Activated naive CD4-positive, alpha-beta T cell treated with anti-CD3 and anti-CD28 coated beads for 36 hours (primary cell): ENCODE data around the gene CLEC4F. TPM values are rescaled to one million over a fixed set of nuclear protein-coding genes. Genes with fewer than 3 reads are reported as not detected.
"Not testable (repeated sequence)": the region's sequence is repeated elsewhere in the genome, so short reads cannot be mapped to it uniquely, and the experiment has no call there.

Experiments
- CTCF ChIA-PET: fragments of 350-600 bp; sonication (Branson Sonifier 250); formaldehyde crosslinking; loops from one replicate; lab custom pipeline; 2021; ENCODE audit warnings: antibody characterized with exemption; lab: Charles Lee
- DNase-seq: peaks from one replicate; pipeline ENCODE4 v3.0.0-alpha.2; 2020
- H3K27ac Mint-ChIP-seq: one replicate; pipeline ENCODE4 v1.8.0; 2021; ENCODE audit warnings: mild to moderate bottlenecking, mixed read lengths
- H3K27me3 Mint-ChIP-seq: one replicate; pipeline ENCODE4 v1.8.0; 2021; ENCODE audit warnings: low read depth, mixed read lengths
- H3K36me3 Mint-ChIP-seq: one replicate; pipeline ENCODE4 v1.8.0; 2021; ENCODE audit warnings: low read depth, mixed read lengths
- H3K4me1 Mint-ChIP-seq: one replicate; pipeline ENCODE4 v1.8.0; 2021; ENCODE audit warnings: low read depth, mixed read lengths
- H3K4me3 Mint-ChIP-seq: one replicate; pipeline ENCODE4 v1.8.0; 2021; ENCODE audit warnings: mild to moderate bottlenecking, moderate library complexity, mixed read lengths
- H3K9me3 Mint-ChIP-seq: one replicate; pipeline ENCODE4 v1.8.0; 2021; ENCODE audit warnings: mixed read lengths
- intact Hi-C: fragments of 100-400 bp; cut with micrococcal nuclease; formaldehyde crosslinking; loops from one replicate; pipeline ENCODE4 v1.15.1; 2023
- total RNA-seq, 2 experiments: library from RNA; stranded (reverse); gene quantifications; one replicate each; pipeline ENCODE4 v1.2.3, GENCODE V29; 2021

The CLEC4F gene
- total RNA-seq, 2 experiments from 2014 or later, result not detected

DNA sequence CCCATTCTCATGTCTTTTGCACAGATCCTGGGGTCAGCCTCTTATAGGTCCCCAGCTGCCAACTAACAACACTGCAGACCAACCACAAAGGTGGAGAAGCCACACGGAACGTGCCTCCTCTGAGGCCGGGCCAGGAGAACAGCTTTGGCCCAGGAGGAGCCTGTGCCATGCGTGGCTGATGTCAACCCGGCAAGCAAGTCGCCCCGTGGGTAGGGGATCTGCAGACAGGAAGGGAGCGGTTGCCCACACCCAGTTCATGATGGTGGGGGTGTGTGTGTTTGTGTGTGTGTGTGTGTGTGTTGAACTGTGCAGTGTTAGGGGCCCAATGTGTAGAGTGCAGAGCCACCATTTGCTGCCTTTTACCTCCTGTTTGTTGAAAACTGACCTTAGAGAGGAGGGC is 2.4 kb upstream of the CLEC4F start:
- CTCF ChIA-PET, result interaction anchor here (1.0 to 1.1 kb wide), 3 partner anchors 25 to 48 kb away, joined by 3 to 4 read pairs (median 3); no protein-coding TSS in a partner anchor
- DNase-seq, result no peak
- no peaks in the 10 kb centered on the region for H3K27me3 Mint-ChIP-seq
- no peak overlapping the region for H3K27ac Mint-ChIP-seq
- no peaks in the 10 kb centered on the region for H3K9me3 Mint-ChIP-seq
- intact Hi-C loops, result no loop called here
- no peak overlapping the region for H3K4me3 Mint-ChIP-seq
- H3K36me3 Mint-ChIP-seq, result no peaks in the 10 kb centered on the region
- H3K4me1 Mint-ChIP-seq, result peaks cover 24% of the 10 kb centered on the region

GRCh38 chr2:70817284-70817954 is 3.0 kb downstream of the CLEC4F start:
- CTCF ChIA-PET, result interaction anchor here (2.4 kb wide), 1 partner anchor 28 kb away, joined by 6 read pairs; the partner anchor contains the start of gene FIGLA
- H3K4me1 Mint-ChIP-seq, result no peaks in the 10 kb centered on the region
- intact Hi-C loops, result loop anchor here (5.0 kb wide), 1 partner anchor 35 kb away; no protein-coding TSS in a partner anchor
- H3K9me3 Mint-ChIP-seq, result no peaks in the 10 kb centered on the region
- DNase-seq, result no peak
- no peak overlapping the region for H3K27ac Mint-ChIP-seq
- H3K27me3 Mint-ChIP-seq, result no peaks in the 10 kb centered on the region
- H3K4me3 Mint-ChIP-seq, result no peak overlapping the region
- no peaks in the 10 kb centered on the region for H3K36me3 Mint-ChIP-seq

DNA sequence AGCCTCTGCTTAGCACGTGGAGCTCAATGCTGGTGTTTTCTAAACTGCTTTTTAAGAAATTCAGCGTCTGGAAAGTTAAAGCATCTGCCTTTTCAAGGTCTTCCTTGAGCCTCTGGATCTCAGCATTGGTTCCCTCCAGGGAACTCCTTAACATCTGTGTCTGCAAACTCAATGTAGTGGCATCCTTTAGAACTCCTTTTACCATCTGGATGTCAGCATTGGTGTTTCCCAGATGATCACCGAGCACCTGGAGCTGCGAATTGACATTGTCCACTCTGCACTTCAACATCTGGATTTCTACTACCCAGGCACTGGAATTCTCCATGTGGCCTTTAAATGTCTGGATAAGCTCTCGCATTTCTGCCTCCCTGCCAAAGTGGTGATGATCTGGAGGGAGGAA is 3.7 kb downstream of the CLEC4F start:
- Mint-ChIP-seq H3K4me3 (no peak overlapping the region), H3K4me1 (no peaks in the 10 kb centered on the region), H3K9me3 (no peaks in the 10 kb centered on the region), H3K36me3 (no peaks in the 10 kb centered on the region), H3K27ac (no peak overlapping the region), H3K27me3 (no peaks in the 10 kb centered on the region)
- DNase-seq, result no peak
- intact Hi-C loops, result loop anchor here (5.0 kb wide), 1 partner anchor 36 kb away; no protein-coding TSS in a partner anchor
- CTCF ChIA-PET, result interaction anchor here (2.4 kb wide), 1 partner anchor 27 kb away, joined by 6 read pairs; the partner anchor contains the start of gene FIGLA

DNA sequence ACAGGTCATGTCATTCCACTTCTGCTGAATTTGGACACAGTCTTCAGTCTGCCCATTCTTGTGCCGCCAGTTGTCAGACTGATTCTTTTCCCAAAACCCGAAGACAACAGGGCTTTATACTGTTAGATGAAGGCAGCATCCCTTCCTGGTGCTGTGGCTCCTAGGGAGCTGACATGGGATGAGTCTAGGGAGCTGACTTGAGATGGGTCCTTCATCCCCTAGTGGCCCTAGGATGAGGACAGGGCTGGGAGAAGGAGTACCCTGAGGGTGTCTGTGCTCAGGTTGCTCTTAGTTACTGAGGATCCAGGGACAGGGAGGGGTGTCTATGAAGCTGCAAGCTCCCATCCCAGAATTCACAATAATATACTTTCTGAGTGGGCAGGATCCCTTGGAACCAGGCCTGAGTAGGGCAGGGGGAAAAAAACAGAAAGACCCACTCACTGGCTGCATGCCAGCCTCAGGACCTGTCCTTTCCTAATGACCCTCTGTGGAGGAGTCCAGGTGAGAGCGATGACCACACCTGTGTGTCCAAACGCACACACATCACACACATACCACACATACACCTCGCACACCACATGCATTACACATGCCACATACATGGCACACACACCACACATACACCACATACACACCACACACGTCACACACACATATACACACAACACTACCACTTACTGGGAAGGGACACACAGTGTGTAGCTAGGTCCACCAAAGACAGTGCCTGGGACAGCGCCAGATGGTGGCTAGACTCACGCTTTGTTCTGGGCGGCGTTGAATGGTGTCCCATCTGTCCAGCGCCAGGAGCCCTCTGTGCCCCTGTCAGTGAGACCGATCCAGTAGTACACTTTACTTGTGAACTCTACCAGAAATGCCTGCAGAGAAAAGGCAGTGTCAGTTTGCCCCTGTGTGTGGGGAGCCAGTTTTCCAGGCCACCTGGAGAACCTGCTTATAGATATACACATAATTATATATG is 11.1 kb downstream of the CLEC4F start:
- DNase-seq, result no peak
- no peaks in the 10 kb centered on the region for H3K4me1 Mint-ChIP-seq
- no peaks in the 10 kb centered on the region for H3K36me3 Mint-ChIP-seq
- CTCF ChIA-PET, result interaction anchor here (1.9 kb wide), 1 partner anchor 20 kb away, joined by 6 read pairs; the partner anchor contains the start of gene FIGLA
- H3K27me3 Mint-ChIP-seq, result no peaks in the 10 kb centered on the region
- H3K27ac Mint-ChIP-seq, result no peak overlapping the region
- H3K9me3 Mint-ChIP-seq, result no peaks in the 10 kb centered on the region
- intact Hi-C loops, result no loop called here
- no peak overlapping the region for H3K4me3 Mint-ChIP-seq

DNA sequence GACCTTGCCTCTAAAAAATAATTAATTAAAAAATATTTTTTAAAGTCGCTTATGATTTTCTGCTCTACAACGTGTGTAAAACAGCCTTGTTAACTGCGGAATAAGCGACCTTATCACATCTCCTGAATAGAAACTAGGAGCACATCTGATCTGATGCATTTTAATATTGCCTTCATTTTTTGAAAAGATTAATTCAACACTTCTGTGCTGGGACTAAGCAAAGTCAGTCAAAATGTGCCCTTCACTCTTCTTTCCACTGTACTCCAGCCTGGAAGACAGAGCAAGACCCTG is 12.6 kb downstream of the CLEC4F start:
- H3K4me1 Mint-ChIP-seq, result no peaks in the 10 kb centered on the region
- no peak overlapping the region for H3K27ac Mint-ChIP-seq
- no peaks in the 10 kb centered on the region for H3K9me3 Mint-ChIP-seq
- DNase-seq, result no peak
- no peak overlapping the region for H3K4me3 Mint-ChIP-seq
- intact Hi-C loops, result no loop called here
- no peaks in the 10 kb centered on the region for H3K36me3 Mint-ChIP-seq
- CTCF ChIA-PET, result interaction anchor here (0.9 to 1.9 kb wide), 2 partner anchors 15 to 18 kb away, joined by 4 to 6 read pairs; partner anchors contain the start of gene FIGLA
- no peaks in the 10 kb centered on the region for H3K27me3 Mint-ChIP-seq

DNA sequence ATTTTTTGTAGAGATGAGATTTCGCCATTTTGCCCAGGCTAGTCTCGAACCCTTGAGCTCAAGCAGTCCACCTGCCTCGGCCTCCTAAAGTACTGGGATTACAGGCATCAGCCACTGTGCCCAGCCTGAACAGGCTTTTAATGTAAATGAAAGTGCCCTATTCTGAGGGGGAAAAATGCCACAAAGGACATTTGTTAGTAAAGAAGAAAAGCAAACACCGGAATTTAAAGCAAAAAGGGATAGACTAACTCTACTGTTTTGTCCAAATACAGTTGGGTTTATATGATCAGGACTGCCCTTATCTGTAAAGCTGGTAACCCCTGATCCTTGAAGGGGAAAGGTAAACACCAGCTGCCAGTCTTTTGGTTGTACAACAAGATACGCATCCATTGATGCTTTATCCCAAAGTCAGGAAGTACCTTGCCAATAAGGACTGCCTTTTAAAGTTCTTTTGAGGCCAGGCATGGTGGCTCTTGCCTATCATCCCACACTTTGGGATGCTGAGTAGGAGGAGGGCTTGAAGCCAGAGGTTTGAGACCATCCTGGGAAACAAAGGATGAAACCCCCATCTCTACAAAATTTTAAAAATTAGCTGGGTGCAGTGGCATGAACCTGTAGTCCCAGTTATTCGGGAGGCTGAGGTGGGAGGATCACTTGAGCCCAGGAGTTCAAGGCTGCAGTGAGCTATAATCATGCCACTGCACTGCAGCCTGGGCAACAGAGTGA is 13.1 kb downstream of the CLEC4F start:
- Mint-ChIP-seq H3K27me3 (no peaks in the 10 kb centered on the region), H3K36me3 (no peaks in the 10 kb centered on the region), H3K4me3 (no peak overlapping the region), H3K27ac (no peak overlapping the region), H3K4me1 (no peaks in the 10 kb centered on the region), H3K9me3 (no peaks in the 10 kb centered on the region)
- CTCF ChIA-PET, result no interaction called here
- intact Hi-C loops, result no loop called here
- DNase-seq, result no peak

DNA sequence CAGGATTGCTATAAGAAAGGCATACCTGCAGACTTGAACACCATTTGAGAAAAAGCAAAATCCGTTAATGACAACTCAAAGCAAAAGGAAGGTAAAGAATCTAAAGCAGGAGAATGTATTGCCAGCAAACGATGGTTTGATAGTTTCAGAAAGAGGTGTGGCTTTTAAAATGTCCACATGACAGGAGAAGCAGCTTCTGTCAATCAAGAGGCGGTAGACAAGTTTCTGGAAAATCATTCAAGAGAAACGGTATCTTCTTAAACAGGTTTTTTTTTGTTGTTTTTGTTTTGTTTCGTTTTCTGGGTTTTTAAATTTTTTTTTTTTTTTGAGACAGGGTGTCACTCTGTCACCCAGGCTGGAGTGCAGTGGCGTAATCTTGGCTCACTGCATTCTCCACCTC is 13.8 kb downstream of the CLEC4F start:
- CTCF ChIA-PET, result interaction anchor here (0.6 to 1.9 kb wide), 3 partner anchors 17 to 109 kb away, joined by 3 to 6 read pairs (median 5); no protein-coding TSS in a partner anchor
- H3K27me3 Mint-ChIP-seq, result no peaks in the 10 kb centered on the region
- no peaks in the 10 kb centered on the region for H3K9me3 Mint-ChIP-seq
- no peak overlapping the region for H3K4me3 Mint-ChIP-seq
- no peak for DNase-seq
- no peaks in the 10 kb centered on the region for H3K4me1 Mint-ChIP-seq
- H3K36me3 Mint-ChIP-seq, result no peaks in the 10 kb centered on the region
- intact Hi-C loops, result no loop called here
- H3K27ac Mint-ChIP-seq, result no peak overlapping the region

- Mint-ChIP-seq H3K27me3 (no peaks in the 10 kb centered on the region), H3K36me3 (no peaks in the 10 kb centered on the region), H3K4me1 (no peaks in the 10 kb centered on the region), H3K27ac (no peak overlapping the region), H3K9me3 (no peaks in the 10 kb centered on the region), H3K4me3 (no peak overlapping the region)
- no peak for DNase-seq
- CTCF ChIA-PET, result interaction anchor here (0.6 to 1.9 kb wide), 3 partner anchors 17 to 109 kb away, joined by 3 to 6 read pairs (median 5); no protein-coding TSS in a partner anchor
- intact Hi-C loops, result no loop called here
These were observed 14.4 kb downstream of the CLEC4F start for GRCh38 chr2:70806013-70806412.

GRCh38 chr2:70801607-70802263 is 18.7 kb downstream of the CLEC4F start:
- CTCF ChIA-PET, result no interaction called here
- Mint-ChIP-seq H3K9me3 (no peaks in the 10 kb centered on the region), H3K27ac (no peak overlapping the region), H3K36me3 (no peaks in the 10 kb centered on the region), H3K27me3 (no peaks in the 10 kb centered on the region), H3K4me1 (no peaks in the 10 kb centered on the region), H3K4me3 (no peak overlapping the region)
- no peak for DNase-seq
- intact Hi-C loops, result no loop called here

DNA sequence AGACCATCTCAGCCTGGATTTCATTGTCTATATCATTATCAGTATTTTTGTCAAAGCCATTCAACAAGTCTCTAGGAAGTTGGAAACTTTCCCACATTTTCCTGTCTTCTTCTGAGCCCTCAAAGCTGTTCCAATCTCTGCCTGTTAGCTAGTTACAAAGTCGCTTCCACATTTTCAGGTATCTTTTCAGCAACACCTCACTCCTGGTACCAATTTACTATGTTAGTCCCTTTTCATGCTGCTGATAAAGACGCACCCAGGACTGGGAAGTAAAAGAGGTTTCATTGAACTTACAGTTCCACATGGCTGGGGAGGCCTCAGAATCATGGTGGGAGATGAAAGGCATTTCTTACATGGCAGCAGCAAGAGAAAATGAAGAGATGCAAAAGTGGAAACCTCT is 20.7 kb downstream of the CLEC4F start:
- no peak for DNase-seq
- no peaks in the 10 kb centered on the region for H3K36me3 Mint-ChIP-seq
- intact Hi-C loops, result no loop called here
- no peaks in the 10 kb centered on the region for H3K4me1 Mint-ChIP-seq
- H3K9me3 Mint-ChIP-seq, result no peaks in the 10 kb centered on the region
- CTCF ChIA-PET, result interaction anchor here (1.0 to 2.5 kb wide), 2 partner anchors 10 to 13 kb away, joined by 3 to 8 read pairs; partner anchors contain the start of gene FIGLA
- H3K4me3 Mint-ChIP-seq, result no peak overlapping the region
- H3K27ac Mint-ChIP-seq, result no peak overlapping the region
- no peaks in the 10 kb centered on the region for H3K27me3 Mint-ChIP-seq

GRCh38 chr2:70797996-70798395 is 22.4 kb downstream of the CLEC4F start:
- H3K27ac Mint-ChIP-seq, H3K36me3 Mint-ChIP-seq, H3K9me3 Mint-ChIP-seq, H3K4me3 Mint-ChIP-seq, DNase-seq, intact Hi-C loops, H3K27me3 Mint-ChIP-seq, H3K4me1 Mint-ChIP-seq: not testable (repeated sequence)
- CTCF ChIA-PET, result interaction anchor here (1.2 to 2.1 kb wide), 4 partner anchors 24 to 149 kb away, joined by 3 to 14 read pairs (median 3); no protein-coding TSS in a partner anchor
